ENCODE measurements around the gene CHTF8. TPM values are rescaled to one million over a fixed set of nuclear protein-coding genes. Genes with fewer than 3 reads are reported as not detected.
"Not testable (repeated sequence)": the region's sequence is repeated elsewhere in the genome, so short reads cannot be mapped to it uniquely, and the experiment has no call there.

Gene CHTF8
- total and polyA plus RNA-seq, 10 of the 15 experiments (the other 5 are each of a cell fraction or from before 2014, with no cell fraction given) = 18.5 to 159 (median 102) TPM

DNA sequence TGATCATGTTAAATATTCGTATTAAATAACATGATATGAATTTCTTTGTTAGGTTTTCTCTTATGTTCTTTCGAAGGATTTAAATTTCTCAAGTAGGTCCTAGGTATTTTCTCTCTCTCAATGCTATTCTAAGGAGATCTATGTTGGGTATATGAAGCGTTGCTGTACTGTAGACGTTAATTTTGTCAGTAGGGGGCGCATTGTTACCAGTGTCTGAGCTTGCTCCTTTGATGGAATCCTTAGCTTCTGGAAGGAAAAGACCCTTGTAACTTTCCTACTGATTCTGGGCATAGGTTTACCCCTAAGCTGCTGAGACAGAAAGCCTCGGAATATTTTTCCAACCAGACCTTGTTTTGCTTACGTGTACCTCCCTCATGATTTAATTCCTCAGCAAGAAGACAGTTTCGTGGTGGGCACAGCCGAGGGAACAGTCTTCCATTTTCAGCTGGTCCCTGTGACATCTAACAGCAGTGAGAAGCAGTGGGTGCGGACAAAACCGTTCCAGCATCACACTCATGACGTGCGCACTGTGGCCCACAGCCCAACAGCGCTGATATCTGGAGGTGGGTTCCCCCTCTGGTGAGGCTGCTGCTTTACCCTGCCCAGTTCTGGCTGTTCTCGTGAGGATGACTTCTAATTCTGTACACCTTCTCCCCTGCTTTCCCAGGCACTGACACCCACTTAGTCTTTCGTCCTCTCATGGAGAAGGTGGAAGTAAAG lies 17.9 kb upstream of the CHTF8 start (continued):
- TF ChIP-seq RAD21 (IDR thresholded peaks at IDR 0.05; ENCODE audit: insufficient read depth, low read depth, low read length) = peak; percentile 84

GRCh38 chr16:69149621-69150020 lies 17.2 kb upstream of the CHTF8 start:
- not testable (repeated sequence) for H3K27me3 ChIP-seq (replicated peaks in 1 of 2; ENCODE audit: control insufficient read depth in 2 of 2, insufficient read depth in 2 of 2, low read length in 1 of 2); ATAC-seq; H3K9me3 ChIP-seq (replicated peaks; ENCODE audit: control insufficient read depth, insufficient read depth, low read length); H3K27ac ChIP-seq (ENCODE audit: control insufficient read depth, insufficient read depth); DNase-seq (ENCODE audit: low read depth, low spot score); H3K4me1 ChIP-seq (ENCODE audit: control insufficient read depth, insufficient read depth, low read length); FAIRE-seq; H2AFZ ChIP-seq (ENCODE audit: control insufficient read depth, low read depth, low read length); BruUV-seq (replicated peaks); H4K20me1 ChIP-seq (ENCODE audit: control insufficient read depth, insufficient read depth); H3K79me2 ChIP-seq (ENCODE audit: control insufficient read depth, insufficient read depth, low read length); H3K4me2 ChIP-seq (ENCODE audit: control insufficient read depth, insufficient read depth); H3K9ac ChIP-seq (ENCODE audit: control insufficient read depth, insufficient read depth, low read length); H3K4me3 ChIP-seq
- CTCF ChIA-PET = interaction anchor here (0.9 to 8.5 kb wide), 27 partner anchors 9 to 605 kb away, joined by 3 to 193 read pairs (median 4); partner anchors contain the start of genes NOB1 and SNTB2
- H3K36me3 ChIP-seq (ENCODE audit: control insufficient read depth in 2 of 2, insufficient read depth in 2 of 2, low read length in 1 of 2) = peaks cover 10 to 29% of the 10 kb centered on the region in 2 experiments
- SMC1A ChIA-PET (ENCODE audit: uncharacterized antibody, unreplicated experiment) = interaction anchor here (0.8 to 6.0 kb wide), 13 partner anchors 10 to 302 kb away, joined by 3 to 117 read pairs (median 4); partner anchors contain the start of gene SNTB2
- POLR2A ChIA-PET = interaction anchor here (0.6 kb wide), 1 partner anchor 17 kb away, joined by 3 read pairs; the partner anchor contains the start of genes CHTF8 and UTP4
- intact Hi-C loops (cut with micrococcal nuclease; ENCODE audit: unreplicated experiment) = loop anchor here (1.0 kb wide), 1 partner anchor 138 kb away; no protein-coding TSS in a partner anchor
- over 99% methylated on average over 9 of the region's 9 CpGs for WGBS (ENCODE audit: insufficient coverage, insufficient replicate concordance, low lambda C conversion rate, missing lambda C conversion rate)
- RAD21 ChIA-PET (ENCODE audit: unreplicated experiment) = interaction anchor here (0.7 to 5.6 kb wide), 6 partner anchors 15 to 155 kb away, joined by 3 to 69 read pairs (median 4); partner anchors contain the start of genes CHTF8 and UTP4
- in situ Hi-C loops (cut with MboI) = loop anchor here (5.0 kb wide), 1 partner anchor 138 kb away; no protein-coding TSS in a partner anchor

DNA sequence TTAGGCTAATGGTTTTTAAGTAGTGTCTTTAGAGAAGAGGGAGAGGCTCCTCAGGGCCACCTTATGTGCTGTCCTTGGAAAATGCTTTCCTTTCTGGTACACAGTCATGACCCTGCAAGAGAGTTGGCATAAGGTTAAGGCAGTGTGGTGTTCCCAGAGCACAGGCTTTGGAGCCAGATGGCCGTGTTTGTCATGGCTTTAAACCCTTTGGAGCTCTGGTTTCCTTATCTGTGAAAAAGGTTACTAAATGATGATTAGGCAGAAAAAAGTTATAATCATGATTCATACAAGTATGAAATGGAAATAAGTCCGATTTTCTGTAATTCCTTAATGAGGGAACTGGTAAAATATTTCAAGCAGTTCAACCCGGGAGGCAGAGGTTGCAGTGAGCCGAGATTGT lies 13.3 kb upstream of the CHTF8 start:
- ChIA-PET POLR2A (interaction anchor here (0.6 kb wide), 2 partner anchors 48 to 389 kb away, joined by 3 to 4 read pairs; no protein-coding TSS in a partner anchor), SMC1A (ENCODE audit: uncharacterized antibody, unreplicated experiment) (interaction anchor here (1.1 kb wide), 1 partner anchor 144 kb away, joined by 3 read pairs; no protein-coding TSS in a partner anchor), CTCF (interaction anchor here (1.0 kb wide), 1 partner anchor 142 kb away, joined by 3 read pairs; no protein-coding TSS in a partner anchor), RAD21 (ENCODE audit: unreplicated experiment) (no interaction called here)
- no peak for ATAC-seq
- no peak overlapping the region for H3K27ac ChIP-seq (ENCODE audit: control insufficient read depth, insufficient read depth)
- H3K79me2 ChIP-seq (ENCODE audit: control insufficient read depth, insufficient read depth, low read length) = peaks cover 1% of the 10 kb centered on the region
- H4K20me1 ChIP-seq (ENCODE audit: control insufficient read depth, insufficient read depth) = no peaks in the 10 kb centered on the region; the same call in 1 of the 2 replicates
- no peak overlapping the region for H2AFZ ChIP-seq (ENCODE audit: control insufficient read depth, low read depth, low read length)
- H3K4me2 ChIP-seq (ENCODE audit: control insufficient read depth, insufficient read depth) = no peak overlapping the region
- peaks cover 13 to 37% of the 10 kb centered on the region in 2 experiments for H3K36me3 ChIP-seq (ENCODE audit: control insufficient read depth in 2 of 2, insufficient read depth in 2 of 2, low read length in 1 of 2)
- in situ Hi-C loops (cut with MboI) (no loop called here), intact Hi-C loops (cut with micrococcal nuclease; ENCODE audit: unreplicated experiment) (no loop called here)
- BruUV-seq (replicated peaks) = no TSS peak
- H3K4me3 ChIP-seq = no peak overlapping the region
- no peaks in the 10 kb centered on the region for H3K4me1 ChIP-seq (ENCODE audit: control insufficient read depth, insufficient read depth, low read length)
- no peaks in the 10 kb centered on the region for H3K9me3 ChIP-seq (replicated peaks; ENCODE audit: control insufficient read depth, insufficient read depth, low read length)
- FAIRE-seq = no peak
- H3K9ac ChIP-seq (ENCODE audit: control insufficient read depth, insufficient read depth, low read length) = no peak overlapping the region
- H3K27me3 ChIP-seq (replicated peaks in 1 of 2; ENCODE audit: control insufficient read depth in 2 of 2, insufficient read depth in 2 of 2, low read length in 1 of 2) = no peaks in the 10 kb centered on the region
- DNase-seq (ENCODE audit: low read depth, low spot score) = no peak
- WGBS (ENCODE audit: insufficient coverage, insufficient replicate concordance, low lambda C conversion rate, missing lambda C conversion rate) = 98% methylated on average over 3 of the region's 4 CpGs
- no peak for TF ChIP-seq PKNOX1 (IDR thresholded peaks at IDR 0.05)
- TF ChIP-seq TAF1 (IDR thresholded peaks at IDR 0.05; ENCODE audit: borderline replicate concordance, low read depth, low read length) = no peak
- no peak for TF ChIP-seq JUND (IDR thresholded peaks at IDR 0.05; ENCODE audit: low read depth, low read length)
- no peak for TF ChIP-seq WRNIP1 (IDR thresholded peaks at IDR 0.05; ENCODE audit: borderline replicate concordance, low read depth, low read length)
- TF ChIP-seq SUZ12 (IDR thresholded peaks at IDR 0.05; ENCODE audit: unreplicated experiment) = no peak
- no peak for TF ChIP-seq BMI1 (IDR thresholded peaks at IDR 0.05; ENCODE audit: borderline replicate concordance)
- TF ChIP-seq NR2F1 (conservative IDR thresholded peaks at IDR 0.05) = no peak
- no peak for TF ChIP-seq NR2C1 (IDR thresholded peaks at IDR 0.05)

Data from GM12878 (cell line).